HG03520 (cell line): ENCODE results near the gene AP1M1.

Experiments
- ATAC-seq: cut with Tn5 transposase; IDR thresholded peaks from one replicate; pipeline ENCODE4 v1.9.1; 2021; ENCODE audit warnings: mild to moderate bottlenecking, moderate library complexity; ENCODE audit not compliant: unreplicated experiment

Gene AP1M1

DNA sequence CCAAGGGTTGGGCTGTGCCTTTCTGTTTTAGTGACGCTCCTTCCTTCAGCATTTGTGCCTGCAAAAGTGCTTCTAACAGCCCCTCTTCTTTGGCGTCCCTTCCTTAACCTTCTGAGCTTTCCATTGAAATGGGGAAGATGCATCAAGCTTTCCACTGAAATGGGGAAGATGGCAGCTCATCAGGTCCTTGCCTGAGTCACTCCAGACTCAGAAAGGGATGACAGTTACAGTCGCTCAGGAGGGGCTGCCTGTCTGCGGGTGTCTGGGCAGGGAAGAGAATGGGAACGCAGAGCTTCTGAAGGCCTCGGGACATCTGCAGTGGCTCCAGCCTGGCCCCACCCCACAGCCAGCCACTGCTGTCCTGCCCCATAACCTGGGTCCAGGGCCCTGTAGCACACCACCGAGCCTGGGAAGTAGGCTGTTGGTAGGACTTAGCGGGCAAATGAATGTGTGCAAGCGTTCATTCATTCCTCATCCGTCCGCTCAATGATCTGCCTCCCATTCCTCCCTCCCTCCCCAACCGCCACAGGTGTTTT is 9.8 kb downstream of the AP1M1 start:
- no peak for ATAC-seq

DNA sequence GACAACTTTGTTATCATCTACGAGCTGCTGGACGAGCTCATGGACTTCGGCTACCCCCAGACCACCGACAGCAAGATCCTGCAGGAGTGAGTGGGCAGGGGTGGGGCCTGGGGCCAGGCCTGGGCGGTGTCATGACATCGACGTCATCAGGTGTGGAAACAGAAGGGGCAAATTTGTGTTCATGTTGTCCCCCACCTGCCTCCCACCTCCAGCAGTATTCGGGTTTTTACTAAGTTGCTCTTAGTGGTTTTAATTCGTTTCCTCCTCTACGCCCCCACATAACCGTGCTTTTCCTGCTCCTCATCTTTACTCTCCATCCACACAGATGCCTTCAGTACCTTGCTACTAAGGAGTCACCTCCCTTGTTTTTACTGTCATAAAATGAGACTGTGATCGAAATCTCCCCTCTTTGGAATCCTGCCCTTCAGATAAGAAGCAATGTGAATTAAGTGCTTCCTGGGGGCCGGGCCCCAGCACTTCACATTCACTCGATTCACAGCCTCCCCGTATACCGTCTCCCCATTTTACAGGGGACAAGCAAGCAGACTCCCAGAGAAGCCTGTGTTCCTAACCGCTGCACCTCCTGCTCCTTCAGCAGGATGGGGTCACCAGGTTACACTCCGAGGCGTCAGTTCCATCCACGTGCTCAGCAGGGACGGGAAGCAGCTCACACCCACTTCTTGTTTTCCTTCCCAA is 10.5 kb downstream of the AP1M1 start:
- no peak for ATAC-seq

DNA sequence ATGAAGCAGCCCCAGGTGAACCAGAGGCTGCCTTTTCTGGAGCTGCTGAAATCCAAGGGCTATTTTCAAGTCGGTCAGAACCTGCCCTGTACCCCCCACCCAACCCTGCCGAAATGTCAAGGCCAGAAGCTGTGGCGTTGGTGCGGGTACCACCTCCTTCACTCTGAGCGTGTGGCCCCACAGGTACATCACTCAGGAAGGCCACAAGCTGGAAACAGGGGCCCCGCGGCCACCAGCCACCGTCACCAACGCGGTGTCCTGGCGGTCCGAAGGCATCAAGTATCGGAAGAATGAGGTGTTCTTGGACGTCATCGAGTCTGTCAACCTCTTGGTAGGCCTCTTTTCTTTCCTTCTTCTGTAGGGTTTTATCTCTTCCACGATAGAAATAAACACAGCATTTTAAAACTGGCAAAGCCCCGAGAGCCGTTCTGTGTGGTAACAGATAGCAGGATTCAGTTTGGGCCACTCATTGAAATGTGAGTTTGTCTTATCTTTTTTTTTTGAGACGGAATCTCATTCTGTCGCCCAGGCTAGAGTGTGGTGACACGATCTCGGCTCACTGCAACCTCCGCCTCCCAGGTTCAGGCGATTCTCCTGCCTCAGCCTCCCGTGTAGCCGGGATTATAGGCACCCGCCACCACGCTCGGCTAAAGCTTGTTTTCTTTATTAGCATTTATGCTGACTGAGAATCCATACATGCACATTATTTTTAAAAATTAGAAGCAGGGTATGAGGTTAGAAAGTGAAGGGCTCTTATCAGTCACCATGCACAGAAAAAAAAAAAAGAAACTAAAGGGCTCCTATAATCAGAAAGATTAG is 11.3 kb downstream of the AP1M1 start:
- no peak for ATAC-seq

DNA sequence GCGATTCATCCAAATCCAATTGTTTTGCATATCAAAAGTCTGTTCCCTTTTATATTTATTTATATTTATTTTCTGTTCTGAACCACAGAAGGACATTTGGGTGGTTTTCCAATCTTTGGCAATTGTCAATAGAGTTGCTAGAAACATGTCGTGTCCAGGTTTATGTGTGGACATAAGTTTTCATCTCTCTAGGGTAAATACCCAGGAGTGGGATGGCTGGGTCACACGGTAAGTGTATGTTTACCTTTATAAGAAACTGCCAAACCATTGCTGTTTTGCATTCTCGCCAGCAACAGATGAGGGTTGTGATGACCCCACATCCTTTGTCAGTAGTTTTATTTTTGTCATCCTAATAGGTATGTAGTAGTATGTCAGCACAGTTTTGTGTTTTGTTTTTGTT is 12.5 kb downstream of the AP1M1 start:
- no peak for ATAC-seq

DNA sequence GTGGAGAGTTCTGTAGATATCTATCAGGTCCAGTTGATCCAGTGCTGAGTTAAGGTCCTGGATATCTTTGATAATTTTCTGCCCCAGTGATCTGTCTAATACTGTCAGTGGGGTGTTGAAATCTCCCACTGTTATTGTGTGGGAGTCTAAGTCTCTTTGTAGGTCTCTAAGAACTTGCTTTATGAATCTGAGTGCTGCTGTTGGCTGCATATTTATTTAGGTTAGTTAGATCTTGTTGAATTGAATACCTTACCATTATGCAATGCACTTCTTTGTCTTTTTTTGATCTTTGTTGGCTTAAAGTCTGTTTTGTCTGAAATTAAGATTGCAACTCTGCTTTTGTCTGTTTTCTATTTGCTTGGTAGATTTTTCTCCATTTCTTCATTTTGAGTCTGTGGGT is 15.4 kb downstream of the AP1M1 start:
- no peak for ATAC-seq

DNA sequence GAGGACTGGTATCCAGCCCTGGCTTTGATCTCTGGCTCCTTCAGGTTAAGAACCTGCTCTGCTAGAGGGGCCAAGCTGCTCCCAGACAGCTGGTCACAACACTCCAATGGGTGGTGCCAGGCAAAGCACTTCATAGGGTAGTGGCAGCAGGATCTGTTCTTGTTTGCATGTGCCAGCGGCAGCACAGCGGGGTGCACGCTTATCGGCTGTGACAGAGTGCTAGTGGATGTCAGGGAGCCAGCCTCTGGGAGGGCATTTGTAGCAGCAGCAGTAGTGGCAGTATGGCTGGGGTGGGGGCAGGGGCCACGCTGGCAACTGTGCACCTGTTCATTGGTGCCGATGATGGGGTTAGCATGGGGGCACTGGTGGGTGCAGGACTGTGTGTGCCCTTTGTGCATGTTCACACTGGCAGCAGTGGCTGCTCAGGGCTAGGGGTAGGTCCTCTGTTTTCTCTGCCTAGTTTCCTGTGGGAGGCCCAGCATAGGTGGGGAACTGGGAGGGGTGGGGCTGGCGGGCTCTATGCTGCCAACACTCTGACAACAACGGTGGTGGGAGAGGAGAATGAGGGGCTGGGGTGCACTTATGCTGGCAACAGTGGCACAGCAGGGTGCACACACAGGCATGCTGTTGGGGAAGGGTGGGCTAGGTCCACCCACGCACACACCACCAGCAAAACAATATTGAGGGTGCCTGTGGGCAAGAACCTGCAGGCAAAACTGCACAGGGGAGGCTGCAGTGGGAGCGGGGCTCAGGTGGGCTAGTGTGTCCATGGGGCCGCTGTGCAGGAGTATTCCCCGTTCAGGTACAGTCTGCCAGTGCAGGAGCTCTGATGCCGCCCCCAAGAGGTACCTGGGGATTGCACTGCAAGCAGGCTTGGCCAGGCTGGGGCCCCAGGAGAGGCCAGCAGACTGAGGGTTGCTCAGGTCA is 19.3 kb downstream of the AP1M1 start:
- ATAC-seq = no peak

DNA sequence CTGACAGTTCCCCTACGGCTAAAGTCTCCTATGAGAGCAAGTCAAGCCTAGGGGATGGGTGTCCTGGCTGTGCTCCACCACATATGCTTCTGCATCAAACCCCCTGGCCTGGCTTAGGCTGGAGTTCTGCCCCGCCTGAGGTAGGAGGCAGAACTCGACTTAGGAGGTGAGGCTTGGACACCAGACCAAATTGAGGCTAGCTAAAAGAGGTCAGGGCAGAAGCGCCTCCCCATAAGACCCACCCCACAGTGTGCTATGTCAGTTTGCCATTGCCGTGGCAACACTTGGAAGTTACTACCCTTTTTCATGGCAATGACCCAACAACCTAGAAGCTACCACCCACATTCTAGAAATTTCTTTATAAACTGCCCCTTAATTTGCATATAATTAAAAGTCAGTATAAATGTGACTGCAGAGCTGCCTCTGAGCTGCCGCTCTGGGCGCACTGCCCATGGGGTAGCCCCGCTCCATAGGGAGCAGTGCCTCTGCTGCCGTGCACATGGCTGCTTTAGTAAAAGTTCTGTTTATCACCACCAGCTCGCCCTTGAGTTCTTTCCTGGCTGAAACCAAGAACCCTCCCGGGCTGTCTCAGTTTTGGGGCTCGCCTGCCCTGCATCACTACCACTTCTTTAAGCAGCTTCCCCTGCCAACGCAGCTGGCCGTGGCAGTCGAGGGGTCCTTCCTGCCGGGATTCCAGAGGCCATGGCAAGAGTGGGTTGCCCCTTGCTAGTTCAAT is 20.2 kb downstream of the AP1M1 start:
- no peak for ATAC-seq

DNA sequence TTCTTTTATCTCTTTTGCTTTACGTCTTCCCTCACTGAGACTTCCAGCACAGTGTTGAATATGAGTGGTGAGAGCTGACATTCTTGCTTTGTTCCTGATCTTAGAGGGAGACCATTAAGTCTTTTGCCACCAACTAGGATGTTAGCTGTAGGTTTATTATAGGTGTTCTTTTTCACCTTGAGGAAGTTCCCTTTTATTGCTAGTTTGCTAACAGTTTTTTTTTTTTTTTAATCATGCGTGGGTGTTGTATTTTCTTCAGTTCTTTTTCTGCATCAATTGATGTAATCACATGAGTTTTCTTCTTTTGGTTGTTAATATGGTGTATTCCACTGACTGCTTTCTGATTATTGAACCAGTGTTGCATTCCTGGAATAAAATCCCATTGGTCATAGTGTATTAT is 21.1 kb downstream of the AP1M1 start:
- no peak for ATAC-seq

DNA sequence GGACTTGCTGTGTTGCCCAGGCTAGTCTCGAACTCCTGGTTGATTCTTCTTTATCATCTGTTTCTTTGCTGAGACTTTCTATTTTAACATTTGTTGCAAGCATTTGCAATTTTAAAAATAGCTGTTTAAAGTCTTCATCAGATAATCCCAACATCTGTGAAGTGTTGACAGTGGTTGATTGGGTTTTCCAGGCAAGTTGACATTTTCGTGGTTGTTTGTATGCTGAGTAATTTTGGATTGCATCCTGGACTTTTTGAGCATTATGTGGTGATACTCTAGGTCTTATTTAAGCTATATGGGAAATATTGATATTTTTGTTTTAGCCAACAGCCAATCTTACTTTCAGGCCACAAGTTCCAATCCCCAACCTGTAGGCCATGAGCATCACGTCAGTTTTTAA is 25.1 kb downstream of the AP1M1 start:
- no peak for ATAC-seq

DNA sequence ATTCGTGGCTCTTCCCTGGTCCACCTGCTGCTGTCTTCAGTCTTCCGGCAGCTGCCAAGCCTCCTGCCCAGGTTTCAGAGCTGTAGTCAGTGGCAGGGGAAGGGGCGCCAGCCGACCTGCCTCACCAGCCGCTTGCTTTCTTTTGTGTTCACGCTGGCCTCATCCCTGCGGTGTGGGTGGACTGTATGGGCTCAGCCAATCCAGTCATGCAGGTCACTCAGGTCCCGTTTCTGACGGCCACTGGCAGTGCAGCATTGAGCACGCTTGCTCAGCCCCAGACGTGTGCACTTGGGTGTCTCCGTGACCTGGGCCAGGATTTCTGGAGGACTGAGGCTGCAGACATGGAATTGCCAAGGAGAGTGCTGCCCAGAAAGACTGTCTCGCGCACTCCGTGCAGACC is 26.0 kb downstream of the AP1M1 start:
- ATAC-seq = no peak

DNA sequence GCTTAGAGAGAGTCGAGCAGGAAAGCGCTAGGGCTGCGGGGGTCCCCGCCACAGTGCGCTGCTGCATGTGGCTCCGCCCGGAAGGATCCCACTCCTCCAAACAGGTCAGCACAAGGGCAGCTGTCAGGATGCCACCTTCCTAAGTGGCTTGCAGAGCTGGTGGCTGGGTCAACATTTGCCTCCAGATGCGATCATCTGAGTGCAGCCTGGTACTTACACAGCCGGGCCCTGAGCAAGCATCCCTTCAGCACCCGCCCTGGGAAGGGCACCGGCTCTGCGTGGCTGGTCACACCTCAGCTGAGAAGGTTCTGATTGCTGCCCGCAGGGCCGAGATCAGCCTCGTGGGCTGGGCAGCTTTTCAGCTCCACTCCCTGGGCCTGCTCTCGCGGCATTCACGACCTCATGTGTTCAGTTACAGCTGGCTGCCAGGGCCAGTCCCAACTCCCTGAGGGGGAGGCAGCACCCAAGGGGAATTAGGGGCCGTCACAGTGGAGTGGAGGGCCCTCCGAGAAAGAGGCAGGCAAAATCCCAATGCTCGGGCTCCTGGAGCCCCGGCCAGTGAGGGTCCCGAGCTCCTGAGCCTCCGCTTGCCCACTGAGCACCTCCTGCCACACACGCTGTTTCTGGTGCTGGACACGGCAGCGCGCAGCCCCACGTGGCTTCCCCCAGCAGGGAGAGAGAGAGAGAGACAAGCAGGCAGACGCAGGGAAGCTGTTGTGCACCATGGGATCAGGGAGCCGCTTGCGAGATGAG is 26.8 kb downstream of the AP1M1 start:
- no peak for ATAC-seq

DNA sequence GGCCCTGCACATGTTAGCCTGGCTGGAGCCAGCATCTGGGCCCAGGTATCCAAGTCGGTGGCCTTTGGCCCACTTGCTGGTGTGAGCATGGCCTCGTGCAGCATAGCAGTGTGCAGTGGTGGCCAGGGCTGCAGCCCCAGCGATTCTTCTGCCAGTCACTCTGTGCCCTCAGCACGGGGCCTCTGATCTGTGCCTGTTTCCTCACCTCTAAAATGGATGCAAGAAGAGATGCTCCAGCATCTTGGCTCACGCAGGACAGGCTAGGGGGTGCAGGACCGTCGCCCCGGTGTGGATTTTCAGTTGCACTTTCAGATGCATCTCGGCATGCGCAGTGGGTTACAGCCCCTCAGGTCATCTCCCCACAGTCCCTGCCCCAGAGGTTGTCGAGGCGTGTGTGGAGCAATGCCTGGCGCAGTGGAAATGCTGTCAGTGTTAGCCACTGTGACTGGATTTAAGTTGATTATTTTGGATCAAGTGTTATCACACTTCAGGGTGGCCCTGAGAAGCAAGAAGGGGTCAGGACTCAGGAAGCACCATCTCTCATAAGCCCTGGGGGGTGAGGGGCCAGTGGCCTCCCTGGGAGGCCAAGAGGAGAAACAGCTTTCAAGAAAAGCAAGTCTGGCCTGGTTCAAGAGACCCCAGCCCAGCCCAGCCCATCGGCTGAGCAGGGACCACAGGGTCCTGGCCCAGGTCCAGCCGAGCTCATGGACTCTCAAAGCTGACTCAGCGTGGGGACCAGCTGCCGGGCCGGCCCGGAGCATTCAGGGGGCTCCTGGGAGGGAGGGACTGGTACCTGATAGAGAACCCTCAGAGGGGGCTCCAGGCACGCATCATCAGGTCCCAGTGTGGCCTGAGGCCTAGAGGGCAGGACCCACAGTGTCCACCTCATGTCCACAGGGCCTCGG is 27.8 kb downstream of the AP1M1 start:
- ATAC-seq = no peak

DNA sequence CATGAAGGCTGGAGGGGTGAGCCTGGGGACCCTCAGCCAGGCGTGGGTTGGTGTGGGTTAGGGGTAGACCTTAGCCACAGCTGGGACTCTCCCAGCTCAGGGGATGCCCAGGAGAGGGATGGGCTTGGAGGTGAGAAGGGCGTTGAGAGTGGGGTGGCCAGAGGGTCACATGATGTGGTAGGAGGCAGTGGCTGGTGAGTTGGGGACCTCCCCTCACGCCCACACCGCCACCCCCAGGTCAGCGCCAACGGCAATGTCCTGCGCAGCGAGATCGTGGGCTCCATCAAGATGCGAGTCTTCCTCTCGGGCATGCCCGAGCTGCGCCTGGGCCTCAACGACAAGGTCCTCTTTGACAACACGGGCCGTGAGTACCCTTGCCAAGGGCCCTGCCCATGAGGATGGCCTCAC is 28.5 kb downstream of the AP1M1 start:
- ATAC-seq = no peak

DNA sequence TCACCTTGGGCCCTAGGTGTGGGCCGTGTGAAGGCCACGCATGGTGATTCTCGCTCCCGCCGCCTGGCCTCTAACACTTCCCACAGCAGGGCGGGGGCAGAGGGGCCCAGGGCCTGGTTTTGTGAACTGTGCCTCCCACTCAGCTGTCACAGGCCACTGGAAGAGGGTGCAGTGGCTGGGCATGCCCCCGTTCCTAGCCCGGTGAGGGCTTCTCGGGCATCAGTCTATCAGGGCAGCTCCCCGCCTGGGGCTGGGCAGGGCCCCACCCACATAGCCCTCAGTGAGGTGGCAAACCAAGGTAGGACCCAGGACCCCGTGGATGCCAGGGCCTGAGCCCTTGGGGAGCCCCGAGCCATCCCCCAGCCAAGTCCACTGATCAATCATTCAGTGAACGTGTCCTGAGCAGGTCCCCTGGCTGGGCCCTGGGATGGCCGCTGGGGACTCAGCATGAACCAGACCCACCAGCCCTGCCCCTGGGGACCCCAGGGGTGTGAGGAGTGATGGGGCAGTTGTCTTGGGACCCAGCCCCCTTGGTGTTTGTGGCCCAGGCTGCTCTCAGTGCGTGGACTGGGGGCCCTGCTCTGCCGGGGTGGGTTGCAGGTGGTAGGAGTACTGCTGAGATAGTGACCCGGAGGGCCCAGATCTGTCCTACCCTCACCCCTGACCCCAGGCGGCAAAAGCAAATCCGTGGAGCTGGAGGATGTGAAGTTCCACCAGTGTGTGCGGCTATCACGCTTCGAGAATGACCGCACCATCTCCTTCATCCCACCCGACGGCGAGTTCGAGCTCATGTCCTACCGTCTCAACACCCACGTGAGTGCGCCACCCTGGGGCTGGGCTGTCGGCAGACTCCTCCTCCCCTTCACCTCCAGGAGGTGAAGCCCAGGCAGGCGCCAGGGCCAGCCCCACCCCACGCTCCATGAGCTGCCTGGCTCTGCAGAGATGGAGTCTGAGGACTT is 29.4 kb downstream of the AP1M1 start:
- ATAC-seq = no peak

DNA sequence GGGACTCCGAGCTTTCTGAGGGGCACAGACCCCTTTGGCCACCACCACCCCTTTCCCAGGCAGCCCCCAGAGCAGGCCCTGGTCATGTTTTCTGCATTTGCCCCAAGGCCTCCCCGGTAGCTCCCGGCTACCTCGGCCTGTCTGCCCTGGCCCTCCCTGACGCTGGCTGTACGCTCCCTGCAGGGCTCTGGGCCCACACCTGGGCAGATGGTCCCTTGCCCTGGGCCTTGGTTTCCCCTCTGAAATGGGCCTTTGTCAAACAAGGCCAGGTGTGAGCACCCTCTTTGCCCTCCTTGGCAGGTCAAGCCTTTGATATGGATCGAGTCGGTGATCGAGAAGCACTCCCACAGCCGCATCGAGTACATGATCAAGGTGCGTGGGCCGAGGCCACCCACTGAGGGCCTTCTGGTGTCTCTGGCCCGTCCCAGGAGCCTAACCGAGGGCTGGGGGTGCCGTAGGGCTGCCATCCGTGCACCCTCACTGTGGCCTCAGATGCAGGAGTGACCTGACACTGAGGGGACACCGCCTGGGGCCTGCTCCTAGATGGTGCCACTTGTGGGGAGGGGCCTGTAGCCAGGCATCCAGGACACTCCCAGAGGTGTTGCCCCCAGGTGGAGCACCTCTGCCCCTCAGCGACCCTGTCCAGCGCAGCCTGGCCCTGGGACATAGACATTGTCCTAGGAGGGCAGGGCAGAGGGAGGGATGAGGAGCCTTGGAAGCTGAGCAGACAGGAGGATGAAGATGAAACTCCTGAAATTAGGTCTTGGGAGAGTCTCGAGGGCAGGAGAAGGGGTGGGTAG is 30.3 kb downstream of the AP1M1 start:
- no peak for ATAC-seq

DNA sequence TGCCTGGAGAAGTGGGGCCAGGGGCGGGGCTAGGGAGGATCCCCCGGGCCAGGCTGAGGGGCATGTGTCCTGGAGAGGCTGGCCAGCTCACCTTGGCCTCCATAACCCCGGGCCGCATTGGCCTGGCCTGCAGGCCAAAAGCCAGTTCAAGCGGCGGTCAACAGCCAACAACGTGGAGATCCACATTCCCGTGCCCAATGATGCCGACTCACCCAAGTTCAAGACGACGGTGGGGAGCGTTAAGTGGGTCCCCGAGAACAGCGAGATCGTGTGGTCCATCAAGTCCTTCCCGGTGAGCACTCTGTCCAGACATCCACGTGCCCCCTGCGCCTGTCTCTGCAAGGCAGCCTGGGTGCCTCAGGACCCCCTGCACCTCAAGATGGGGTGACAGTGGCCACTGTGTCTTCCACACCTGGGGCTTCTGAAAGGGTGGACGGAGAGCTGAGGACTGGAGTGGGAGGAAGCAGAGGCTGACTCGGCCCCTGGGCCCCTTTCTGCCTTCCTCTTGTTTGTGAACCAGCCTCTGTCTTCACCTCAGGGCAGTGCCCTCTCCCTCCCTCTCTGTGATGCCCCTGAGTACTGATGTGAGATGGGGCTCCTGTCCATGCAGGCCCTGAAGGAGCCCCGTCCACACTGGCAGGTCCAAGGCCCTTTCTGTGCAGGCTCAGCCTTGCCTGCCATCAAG is 31.1 kb downstream of the AP1M1 start:
- ATAC-seq = no peak
